Endothelial cell of umbilical vein (primary cell): ENCODE measurements around the gene SSBP3. TPM values are rescaled to one million over a fixed set of nuclear protein-coding genes. Genes with fewer than 3 reads are reported as not detected.

ENCODE experiments used
- BruUV-seq: library from RNA; stranded (reverse); fragments of 400-500 nt; replicated peaks from 2 replicates; lab custom pipeline; 2021; lab: Mats Ljungman, UMichigan
- CTCF ChIA-PET: fragments of 300-600, 350-600 bp; sonication (Branson Sonifier 250); formaldehyde crosslinking; loops from one replicate; lab custom pipeline; 2021; ENCODE audit warnings: antibody characterized with exemption, inconsistent platforms; lab: Charles Lee
- POLR2A ChIA-PET: fragments of 300-600, 350-600 bp; sonication (Branson Sonifier 250); formaldehyde crosslinking; loops from one replicate; lab custom pipeline; 2021; ENCODE audit warnings: antibody characterized with exemption, inconsistent platforms; lab: Charles Lee
- DNase-seq: peaks from one replicate; pipeline ENCODE4 v3.0.0-alpha.2; 2011; ENCODE audit warnings: low read depth, low spot score
- FAIRE-seq: peaks from 2 replicates; lab custom pipeline; 2011; peaks lifted over from hg19 to GRCh38; lab: Jason Lieb, UNC
- H2AFZ ChIP-seq: 2 replicates; pipeline ENCODE4 v1.6.0; 2012; ENCODE audit warnings: low read depth, low read length, control low read depth, inconsistent platforms
- H3K27ac ChIP-seq: 2 replicates; pipeline ENCODE4 v1.5.1; 2011; ENCODE audit warnings: low read depth, mild to moderate bottlenecking, control low read depth, low read length, moderate library complexity; ENCODE audit not compliant: insufficient read depth
- H3K27me3 ChIP-seq, 2 experiments: 2 replicates each; pipeline versions ENCODE4 v1.6.0 to v1.6.1; 2011; ENCODE audit warnings: low read length in 2 of 2, mixed read lengths in 1 of 2; ENCODE audit not compliant: control insufficient read depth in 2 of 2, insufficient read depth in 2 of 2
- H3K36me3 ChIP-seq, 2 experiments: 2 replicates in 1 of 2; 3 replicates in 1 of 2; pipeline ENCODE4 v1.5.1; 2011; ENCODE audit warnings: low read length in 2 of 2, mild to moderate bottlenecking in 1 of 2, moderate library complexity in 1 of 2; ENCODE audit not compliant: control insufficient read depth in 2 of 2, insufficient read depth in 2 of 2; ENCODE audit errors: extremely low read depth in 1 of 2
- H3K4me1 ChIP-seq: 3 replicates; pipeline ENCODE4 v1.5.1; 2011; ENCODE audit warnings: mild to moderate bottlenecking, low read length; ENCODE audit not compliant: control insufficient read depth, insufficient read depth; ENCODE audit errors: extremely low read depth
- H3K4me2 ChIP-seq: 2 replicates; pipeline ENCODE4 v1.6.1; 2011; ENCODE audit warnings: low read length, control low read depth, mixed read lengths; ENCODE audit not compliant: insufficient read depth
- H3K4me3 ChIP-seq, 3 experiments: fragments of 200-600 bp in 1 of 3; sonication (generic), shearing (Covaris generic) in 1 of 3; replicated peaks in 1 of 3; 2 replicates each; pipeline ENCODE4 v1.5.1; 2011 to 2016; ENCODE audit warnings: control low read depth in 3 of 3, low read length in 3 of 3, mild to moderate bottlenecking in 2 of 3, inconsistent platforms in 1 of 3, low read depth in 1 of 3, moderate library complexity in 1 of 3; ENCODE audit not compliant: insufficient read depth in 1 of 3
- H3K79me2 ChIP-seq: 2 replicates; pipeline ENCODE4 v1.6.0; 2012; ENCODE audit warnings: low read length, inconsistent platforms; ENCODE audit not compliant: control insufficient read depth, insufficient read depth
- H3K9ac ChIP-seq: replicated peaks from 2 replicates; pipeline ENCODE3; 2011; ENCODE audit warnings: low read length, control low read depth; ENCODE audit not compliant: insufficient read depth; ENCODE audit errors: extremely low read depth
- H3K9me1 ChIP-seq: replicated peaks from 3 replicates; pipeline ENCODE4 v1.6.0; 2011; ENCODE audit warnings: mild to moderate bottlenecking, low read length; ENCODE audit not compliant: control insufficient read depth, insufficient read depth; ENCODE audit errors: extremely low read depth
- H3K9me3 ChIP-seq: replicated peaks from 2 replicates; pipeline ENCODE4 v1.5.1; 2012; ENCODE audit warnings: low read length, inconsistent platforms; ENCODE audit not compliant: control insufficient read depth, insufficient read depth
- H4K20me1 ChIP-seq: replicated peaks from 2 replicates; pipeline ENCODE3; 2011; ENCODE audit warnings: mild to moderate bottlenecking, low read length; ENCODE audit not compliant: control insufficient read depth, insufficient read depth; ENCODE audit errors: extremely low read depth
- CTCF ChIP-seq, 2 donors: IDR thresholded peaks; 1 replicate in 1 of 2; 2 replicates in 1 of 2; pipeline ENCODE4 v1.5.1; 2011; ENCODE audit warnings: low read length in 2 of 2, mild to moderate bottlenecking in 2 of 2, moderate library complexity in 2 of 2, control low read depth in 1 of 2, inconsistent platforms in 1 of 2, low read depth in 1 of 2; ENCODE audit not compliant: insufficient read depth in 1 of 2; ENCODE audit errors: extremely low read depth in 1 of 2
- EZH2 ChIP-seq: IDR thresholded peaks from 2 replicates; pipeline ENCODE4 v1.6.1; 2012; ENCODE audit warnings: borderline replicate concordance, low read depth, mild to moderate bottlenecking, moderate library complexity, low read length, inconsistent platforms; ENCODE audit not compliant: severe bottlenecking
- FOS ChIP-seq: IDR thresholded peaks from 2 replicates; pipeline ENCODE4 v1.6.1; 2011; ENCODE audit warnings: mild to moderate bottlenecking, low read length, moderate library complexity, borderline replicate concordance; ENCODE audit not compliant: insufficient read depth
- GATA2 ChIP-seq: IDR thresholded peaks from 2 replicates; pipeline ENCODE4 v1.7.0; 2011; ENCODE audit warnings: low read depth, mild to moderate bottlenecking, moderate library complexity, mixed read lengths, low read length; ENCODE audit not compliant: insufficient read length, insufficient read depth
- JUN ChIP-seq: IDR thresholded peaks from 2 replicates; pipeline ENCODE4 v1.6.1; 2011; ENCODE audit warnings: borderline replicate concordance, low read depth; ENCODE audit not compliant: insufficient read length, insufficient read depth
- MAX ChIP-seq: IDR thresholded peaks from 2 replicates; pipeline ENCODE4 v1.6.1; 2011; ENCODE audit not compliant: insufficient read depth, insufficient read length
- MYC ChIP-seq: IDR thresholded peaks from one replicate; pipeline ENCODE4 v1.6.1; 2011; ENCODE audit warnings: mild to moderate bottlenecking, low read depth, low read length
- POLR2A ChIP-seq: IDR thresholded peaks from 2 replicates; pipeline ENCODE4 v1.6.1; 2012; ENCODE audit warnings: low read depth, mild to moderate bottlenecking, control low read depth, low read length
- POLR2AphosphoS5 ChIP-seq: IDR thresholded peaks from 2 replicates; pipeline ENCODE4 v1.6.1; 2012; ENCODE audit warnings: low read depth, mild to moderate bottlenecking, control low read depth, low read length, moderate library complexity; ENCODE audit not compliant: insufficient read depth
- dilution Hi-C: fragments of 300-500 bp; cut with MboI; formaldehyde crosslinking; loops from one replicate; pipeline ENCODE4 v1.15.0; 2019; ENCODE audit warnings: low sequenced_read_pairs; ENCODE audit not compliant: extremely low pct_ligation_motif_present
- intact Hi-C: fragments of 100-400 bp; cut with micrococcal nuclease; formaldehyde crosslinking; loops from one replicate; pipeline ENCODE4 v1.10.0; 2022
- polyA plus RNA-seq, 4 experiments: library from polyadenylated mRNA; depleted of rRNA in 3 of 4; stranded (reverse) in 3 of 4; unstranded in 1 of 4; fragments of >200 nt; gene quantifications; 2 replicates each; pipeline versions ENCODE4 v1.2.1 to v1.2.3, GENCODE V29; 2011 to 2012; ENCODE audit warnings: missing spikeins in 1 of 4
- total RNA-seq: library from RNA; stranded (reverse); gene quantifications from 2 replicates; pipeline ENCODE4 v1.2.3, GENCODE V29; 2021

The SSBP3 gene
- total and polyA plus RNA-seq, 2 donors (not counting 3 experiments of a cell fraction or from before 2014, with no cell fraction given) = 44.9 to 59.4 TPM

- H3K9me3 ChIP-seq = no peaks in the 10 kb centered on the region
- FAIRE-seq (peak; percentile 100), DNase-seq (peak; percentile 90)
- no peaks in the 10 kb centered on the region for H3K9me1 ChIP-seq
- no peaks in the 10 kb centered on the region for H3K36me3 ChIP-seq
- H3K9ac ChIP-seq = peak overlapping the region; percentile 56
- H3K79me2 ChIP-seq = peaks cover 51% of the 10 kb centered on the region
- dilution Hi-C loops (no loop called here), intact Hi-C loops (loop anchor here (1.0 to 10.0 kb wide), 6 partner anchors 8 to 429 kb away; partner anchors contain the start of gene PARS2)
- no TSS peak for BruUV-seq
- peak overlapping the region in 1 of 3 experiments; percentile 18 for H3K4me3 ChIP-seq
- peaks cover 31% of the 10 kb centered on the region for H3K4me1 ChIP-seq
- peak overlapping the region; percentile 59 for H3K4me2 ChIP-seq
- no peaks in the 10 kb centered on the region for H3K27me3 ChIP-seq
- TF ChIP-seq JUN (peak; percentile 78), CTCF (IDR thresholded peaks at IDR 0.05; ENCODE audit: extremely low read depth in 1 of 2, insufficient read depth in 1 of 2, low read depth in 1 of 2, low read length in 2 of 2) (no peak), EZH2 (no peak), MAX (no peak), FOS (peak; percentile 32), POLR2A (peak; percentile 75), GATA2 (no peak), POLR2AphosphoS5 (peak; percentile 90), MYC (peak; percentile 17)
- ChIA-PET POLR2A (interaction anchor here (1.1 kb wide), 1 partner anchor 32 kb away, joined by 6 read pairs; no protein-coding TSS in a partner anchor), CTCF (interaction anchor here (0.6 to 2.8 kb wide), 8 partner anchors 10 to 153 kb away, joined by 3 to 17 read pairs (median 4); partner anchors contain the start of gene SSBP3)
- H4K20me1 ChIP-seq = no peaks in the 10 kb centered on the region
- peak overlapping the region; percentile 7 for H2AFZ ChIP-seq
- H3K27ac ChIP-seq = peak overlapping the region; percentile 89
These were observed 70.5 kb downstream of the SSBP3 start for GRCh38 chr1:54335755-54336108.
